Esophagus muscularis mucosa (tissue), 3 donors: ENCODE data around the gene HIBADH.

Experiments
- POLR2AphosphoS5 ChIP-seq, 2 donors: sonication (generic); formaldehyde crosslinking; IDR thresholded peaks; one replicate each; pipeline ENCODE4 v1.6.1; 2017; ENCODE audit warnings: antibody characterized with exemption in 2 of 2
- TF ChIP-seq, protein P1 (sequence below), 3 experiments: fragments of 200-600 bp in 2 of 3; fragments of 450-650 bp in 1 of 3; sonication (generic) in 2 of 3; IDR thresholded peaks; one replicate each; pipeline ENCODE4 v1.5.1; 2017 to 2019; ENCODE audit warnings: antibody characterized with exemption in 3 of 3, mild to moderate bottlenecking in 2 of 3, moderate library complexity in 1 of 3

DNA sequence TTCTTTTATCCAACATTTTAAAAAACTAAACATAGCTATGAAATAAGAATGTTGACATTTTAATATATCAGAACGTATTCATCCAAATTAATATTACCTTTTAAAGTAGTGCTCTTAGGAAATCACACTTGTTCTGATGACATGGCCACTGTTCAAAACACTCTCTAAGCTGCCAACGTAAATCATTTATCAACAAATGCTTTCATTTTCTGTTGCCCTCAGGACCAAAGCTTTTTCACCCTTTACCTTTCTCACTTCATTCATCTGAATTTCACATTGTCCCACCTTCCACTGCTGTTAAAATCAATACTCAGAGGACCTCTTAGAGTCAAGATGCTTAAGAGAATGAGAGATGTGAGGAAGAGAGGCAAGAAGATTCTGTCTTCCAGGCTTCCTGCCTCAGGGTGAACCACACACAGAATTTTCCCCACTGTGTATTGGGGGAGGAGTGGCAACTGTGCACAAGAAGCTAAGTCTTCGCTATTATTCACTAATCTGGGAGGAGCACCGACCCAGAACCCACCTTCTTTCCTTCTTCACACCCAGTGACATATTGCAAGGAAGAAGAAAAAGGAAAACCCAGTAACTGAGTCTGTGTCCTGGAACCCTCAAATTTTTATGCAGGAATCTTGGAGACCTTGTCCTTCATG is 21.0 kb downstream of the HIBADH start:
- TF ChIP-seq, protein P1, sequence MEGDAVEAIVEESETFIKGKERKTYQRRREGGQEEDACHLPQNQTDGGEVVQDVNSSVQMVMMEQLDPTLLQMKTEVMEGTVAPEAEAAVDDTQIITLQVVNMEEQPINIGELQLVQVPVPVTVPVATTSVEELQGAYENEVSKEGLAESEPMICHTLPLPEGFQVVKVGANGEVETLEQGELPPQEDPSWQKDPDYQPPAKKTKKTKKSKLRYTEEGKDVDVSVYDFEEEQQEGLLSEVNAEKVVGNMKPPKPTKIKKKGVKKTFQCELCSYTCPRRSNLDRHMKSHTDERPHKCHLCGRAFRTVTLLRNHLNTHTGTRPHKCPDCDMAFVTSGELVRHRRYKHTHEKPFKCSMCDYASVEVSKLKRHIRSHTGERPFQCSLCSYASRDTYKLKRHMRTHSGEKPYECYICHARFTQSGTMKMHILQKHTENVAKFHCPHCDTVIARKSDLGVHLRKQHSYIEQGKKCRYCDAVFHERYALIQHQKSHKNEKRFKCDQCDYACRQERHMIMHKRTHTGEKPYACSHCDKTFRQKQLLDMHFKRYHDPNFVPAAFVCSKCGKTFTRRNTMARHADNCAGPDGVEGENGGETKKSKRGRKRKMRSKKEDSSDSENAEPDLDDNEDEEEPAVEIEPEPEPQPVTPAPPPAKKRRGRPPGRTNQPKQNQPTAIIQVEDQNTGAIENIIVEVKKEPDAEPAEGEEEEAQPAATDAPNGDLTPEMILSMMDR (IDR thresholded peaks at IDR 0.05), result no peak
- no peak for TF ChIP-seq POLR2AphosphoS5 (IDR thresholded peaks at IDR 0.05)
